ENCODE data around the gene DVL3. TPM values are rescaled to one million over a fixed set of nuclear protein-coding genes. Genes with fewer than 3 reads are reported as not detected.

The DVL3 gene
- polyA plus RNA-seq, 2 of the 4 experiments (the other 2 are of a cell fraction): 14.1 to 24.4 TPM

DNA sequence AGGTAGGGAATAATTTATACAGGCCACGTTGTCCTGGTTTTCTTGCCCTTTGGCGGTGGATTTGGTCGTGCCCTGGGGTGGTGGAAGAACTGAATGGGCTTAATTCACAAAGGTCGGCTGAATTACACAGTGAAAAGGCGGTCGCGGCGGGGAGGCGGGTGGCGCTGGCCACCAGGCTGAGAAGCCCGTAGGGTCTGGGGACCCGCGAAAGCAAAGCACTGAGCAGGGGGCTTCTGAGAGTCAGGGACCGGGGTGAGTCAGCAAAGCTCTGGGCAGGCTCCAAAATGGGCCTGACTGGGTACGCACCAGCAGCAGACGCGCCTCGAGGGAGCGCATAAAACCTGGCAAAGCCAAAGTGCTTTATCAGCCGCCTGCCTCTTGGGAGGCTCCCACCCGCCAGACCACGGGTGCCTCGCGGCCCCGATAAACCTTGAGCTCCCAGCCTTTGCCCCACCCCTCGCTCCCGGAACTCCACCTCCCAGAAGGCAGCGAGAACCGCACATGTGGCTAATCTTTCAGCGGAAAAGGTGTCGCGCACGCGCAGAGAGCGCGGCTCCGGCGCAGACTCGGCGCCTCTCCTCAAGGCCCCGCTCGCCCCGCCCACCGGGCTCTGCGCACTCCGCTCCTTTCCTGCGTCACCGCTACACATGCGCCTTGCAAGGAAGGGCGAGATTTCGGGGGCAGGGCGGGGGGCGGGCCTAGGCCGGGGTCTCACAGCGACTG lies 30.4 kb downstream of the DVL3 start:
- FAIRE-seq (no peak), ATAC-seq (peak; percentile 87 to 95), DNase-seq (ENCODE audit: low read depth in 1 of 2, low spot score in 1 of 2) (peak; percentile 87 to 98)
- Histone ChIP-seq H3K4me2 (peak overlapping the region; percentile 86), H3K4me3 (peak overlapping the region; percentile 88), H3K4me1 (peaks cover 12% of the 10 kb centered on the region; the same call in 2 of the 3 replicates), H3K9me3 (no peaks in the 10 kb centered on the region), H3K27ac (peak overlapping the region; percentile 86 to 96)
- WGBS (ENCODE audit: missing lambda C conversion rate): 13% methylated on average over 14 of the region's 55 CpGs
- TF ChIP-seq POLR2AphosphoS2 (conservative IDR thresholded peaks at IDR 0.05; ENCODE audit: low read length) (0 out of 2 replicates have a peak, but pooled peaks have one; percentile 34), JUN (IDR thresholded peaks at IDR 0.05) (peak in 1 of 2 experiments; percentile 61; a peak in 3 of 5 replicates), KDM1A (IDR thresholded peaks at IDR 0.05; ENCODE audit: low read depth) (no peak), HOXB5 (CRISPR knock-in tag; IDR thresholded peaks at IDR 0.05) (peak; percentile 75; the same call in 1 of the 2 replicates), HDAC2 (IDR thresholded peaks at IDR 0.05) (no peak), ZSCAN20 (CRISPR knock-in tag; IDR thresholded peaks at IDR 0.05) (no peak), HOXB13 (CRISPR knock-in tag; IDR thresholded peaks at IDR 0.05; ENCODE audit: low read depth) (peak; percentile 70; the same call in 1 of the 2 replicates), MYC (IDR thresholded peaks at IDR 0.05; ENCODE audit: borderline replicate concordance, low read length) (peak; percentile 75; the same call in 1 of the 2 replicates), FOSB (CRISPR knock-in tag; IDR thresholded peaks at IDR 0.05) (no peak), FOSL2 (IDR thresholded peaks at IDR 0.05) (no peak), FOSL2 (CRISPR knock-in tag; IDR thresholded peaks at IDR 0.05) (0 out of 2 replicates have a peak, but pooled peaks have one; percentile 26), POLR2A (IDR thresholded peaks at IDR 0.05; ENCODE audit: low read length) (peak; percentile 70), MAFK (IDR thresholded peaks at IDR 0.05; ENCODE audit: partially characterized antibody) (peak; percentile 55)
- TF ChIP-seq, protein P1, sequence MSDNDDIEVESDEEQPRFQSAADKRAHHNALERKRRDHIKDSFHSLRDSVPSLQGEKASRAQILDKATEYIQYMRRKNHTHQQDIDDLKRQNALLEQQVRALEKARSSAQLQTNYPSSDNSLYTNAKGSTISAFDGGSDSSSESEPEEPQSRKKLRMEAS (IDR thresholded peaks at IDR 0.05): peak; percentile 91
- TF ChIP-seq, protein P2, sequence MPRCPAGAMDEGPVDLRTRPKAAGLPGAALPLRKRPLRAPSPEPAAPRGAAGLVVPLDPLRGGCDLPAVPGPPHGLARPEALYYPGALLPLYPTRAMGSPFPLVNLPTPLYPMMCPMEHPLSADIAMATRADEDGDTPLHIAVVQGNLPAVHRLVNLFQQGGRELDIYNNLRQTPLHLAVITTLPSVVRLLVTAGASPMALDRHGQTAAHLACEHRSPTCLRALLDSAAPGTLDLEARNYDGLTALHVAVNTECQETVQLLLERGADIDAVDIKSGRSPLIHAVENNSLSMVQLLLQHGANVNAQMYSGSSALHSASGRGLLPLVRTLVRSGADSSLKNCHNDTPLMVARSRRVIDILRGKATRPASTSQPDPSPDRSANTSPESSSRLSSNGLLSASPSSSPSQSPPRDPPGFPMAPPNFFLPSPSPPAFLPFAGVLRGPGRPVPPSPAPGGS (IDR thresholded peaks at IDR 0.05): peak; percentile 66; the same call in 2 of the 3 replicates
- TF ChIP-seq, protein P3, sequence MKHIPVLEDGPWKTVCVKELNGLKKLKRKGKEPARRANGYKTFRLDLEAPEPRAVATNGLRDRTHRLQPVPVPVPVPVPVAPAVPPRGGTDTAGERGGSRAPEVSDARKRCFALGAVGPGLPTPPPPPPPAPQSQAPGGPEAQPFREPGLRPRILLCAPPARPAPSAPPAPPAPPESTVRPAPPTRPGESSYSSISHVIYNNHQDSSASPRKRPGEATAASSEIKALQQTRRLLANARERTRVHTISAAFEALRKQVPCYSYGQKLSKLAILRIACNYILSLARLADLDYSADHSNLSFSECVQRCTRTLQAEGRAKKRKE (CRISPR knock-in tag; IDR thresholded peaks at IDR 0.05; ENCODE audit: low read depth): peak; percentile 70
- TF ChIP-seq, protein P4, sequence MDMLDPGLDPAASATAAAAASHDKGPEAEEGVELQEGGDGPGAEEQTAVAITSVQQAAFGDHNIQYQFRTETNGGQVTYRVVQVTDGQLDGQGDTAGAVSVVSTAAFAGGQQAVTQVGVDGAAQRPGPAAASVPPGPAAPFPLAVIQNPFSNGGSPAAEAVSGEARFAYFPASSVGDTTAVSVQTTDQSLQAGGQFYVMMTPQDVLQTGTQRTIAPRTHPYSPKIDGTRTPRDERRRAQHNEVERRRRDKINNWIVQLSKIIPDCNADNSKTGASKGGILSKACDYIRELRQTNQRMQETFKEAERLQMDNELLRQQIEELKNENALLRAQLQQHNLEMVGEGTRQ (IDR thresholded peaks at IDR 0.05): 0 out of 2 replicates have a peak, but pooled peaks have one; percentile 23
- TF ChIP-seq, protein P5, sequence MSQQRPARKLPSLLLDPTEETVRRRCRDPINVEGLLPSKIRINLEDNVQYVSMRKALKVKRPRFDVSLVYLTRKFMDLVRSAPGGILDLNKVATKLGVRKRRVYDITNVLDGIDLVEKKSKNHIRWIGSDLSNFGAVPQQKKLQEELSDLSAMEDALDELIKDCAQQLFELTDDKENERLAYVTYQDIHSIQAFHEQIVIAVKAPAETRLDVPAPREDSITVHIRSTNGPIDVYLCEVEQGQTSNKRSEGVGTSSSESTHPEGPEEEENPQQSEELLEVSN (IDR thresholded peaks at IDR 0.05; ENCODE audit: borderline replicate concordance, low read depth): peak; percentile 86
- ChIA-PET POLR2A (interaction anchor here (0.5 to 1.4 kb wide), 6 partner anchors 9 to 170 kb away, joined by 3 to 14 read pairs (median 4); partner anchors contain the start of genes AP2M1 and DVL3), CTCF (interaction anchor here (1.3 kb wide), 1 partner anchor 9 kb away, joined by 3 read pairs; no protein-coding TSS in a partner anchor)

DNA sequence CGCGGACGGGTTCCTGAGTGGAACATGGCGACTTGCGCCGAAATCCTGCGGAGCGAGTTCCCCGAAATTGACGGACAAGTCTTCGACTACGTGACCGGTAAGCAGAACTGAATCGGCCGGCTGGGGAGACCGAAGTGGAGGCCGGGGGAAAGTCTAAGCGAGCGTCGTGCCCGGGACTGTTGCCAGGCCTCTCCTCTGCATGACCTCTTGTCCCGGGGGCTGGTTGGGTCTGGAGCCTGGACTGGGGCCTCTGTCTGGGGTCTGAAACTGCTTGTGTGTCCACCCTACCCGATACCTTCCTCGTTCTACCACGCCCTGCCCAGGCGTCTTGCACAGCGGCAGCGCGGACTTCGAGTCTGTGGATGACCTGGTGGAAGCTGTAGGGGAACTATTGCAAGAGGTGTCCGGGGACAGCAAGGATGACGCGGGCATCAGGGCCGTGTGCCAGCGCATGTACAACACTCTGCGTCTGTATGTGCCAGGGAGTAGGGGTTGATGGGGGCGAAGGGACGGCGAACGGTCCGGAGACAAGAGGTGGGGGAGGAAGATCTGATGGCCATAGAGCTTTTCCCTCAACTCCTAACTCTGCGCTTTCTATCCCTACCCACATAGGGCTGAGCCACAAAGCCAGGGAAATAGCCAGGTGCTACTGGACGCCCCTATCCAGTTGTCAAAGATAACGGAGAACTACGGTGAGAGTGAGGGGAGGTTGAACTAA lies 31.2 kb downstream of the DVL3 start, which contains the start of gene ABCF3:
TSS of gene ABCF3 (plus strand) at position 16 of the 718 bp plus-strand sequence. CDS start at position 25, 9 bp downstream.
- POLR2A ChIA-PET: interaction anchor here (1.0 to 1.4 kb wide), 4 partner anchors 9 to 41 kb away, joined by 3 to 14 read pairs (median 4); partner anchors contain the start of genes AP2M1 and DVL3
- 4% methylated on average over 11 of the region's 45 CpGs for WGBS (ENCODE audit: missing lambda C conversion rate)

More for the DNA sequence above, 31.2 kb downstream of the DVL3 start, which contains the start of gene ABCF3:
- DNase-seq (ENCODE audit: low read depth in 1 of 2, low spot score in 1 of 2) (no peak), FAIRE-seq (no peak), ATAC-seq (peak; percentile 60 to 69)
- CTCF ChIA-PET: interaction anchor here (0.5 kb wide), 1 partner anchor 24 kb away, joined by 3 read pairs; no protein-coding TSS in a partner anchor
- Histone ChIP-seq H3K9me3 (no peaks in the 10 kb centered on the region), H3K4me2 (peak within 1 kb of the TSS; percentile 86), H3K4me1 (peaks cover 12% of the 10 kb centered on the region; the same call in 2 of the 3 replicates), H3K27ac (peak within 1 kb of the TSS; percentile 86 to 96), H3K4me3 (peak within 1 kb of the TSS; percentile 88)
- TF ChIP-seq TFCP2L1 (CRISPR knock-in tag; IDR thresholded peaks at IDR 0.05) (no peak), PHF8 (IDR thresholded peaks at IDR 0.05; ENCODE audit: borderline replicate concordance, low read depth) (peak; percentile 57; the same call in 1 of the 2 replicates), POLR2A (IDR thresholded peaks at IDR 0.05; ENCODE audit: low read length) (peak; percentile 58), KDM5A (IDR thresholded peaks at IDR 0.05) (peak; percentile 75; the same call in 1 of the 2 replicates), HOXA7 (CRISPR knock-in tag; IDR thresholded peaks at IDR 0.05) (no peak)

All from A549 (cell line).